OCI-M1 (cell line): ENCODE results near the gene GNL3L.
"Not testable (repeated sequence)": the region's sequence is repeated elsewhere in the genome, so short reads cannot be mapped to it uniquely, and the experiment has no call there.

Experiments used
- DNase-seq: peaks from one replicate; lab custom pipeline; 2025; lab: John Stamatoyannopoulos, UW

The GNL3L gene

GRCh38 chrX:54529552-54530356 lies at the start of gene GNL3L:
Gene GNL3L (plus strand): TSS chrX:54530219. CDS start chrX:54532567, 2,348 bp downstream.
- DNase-seq = peak; percentile 94

DNA sequence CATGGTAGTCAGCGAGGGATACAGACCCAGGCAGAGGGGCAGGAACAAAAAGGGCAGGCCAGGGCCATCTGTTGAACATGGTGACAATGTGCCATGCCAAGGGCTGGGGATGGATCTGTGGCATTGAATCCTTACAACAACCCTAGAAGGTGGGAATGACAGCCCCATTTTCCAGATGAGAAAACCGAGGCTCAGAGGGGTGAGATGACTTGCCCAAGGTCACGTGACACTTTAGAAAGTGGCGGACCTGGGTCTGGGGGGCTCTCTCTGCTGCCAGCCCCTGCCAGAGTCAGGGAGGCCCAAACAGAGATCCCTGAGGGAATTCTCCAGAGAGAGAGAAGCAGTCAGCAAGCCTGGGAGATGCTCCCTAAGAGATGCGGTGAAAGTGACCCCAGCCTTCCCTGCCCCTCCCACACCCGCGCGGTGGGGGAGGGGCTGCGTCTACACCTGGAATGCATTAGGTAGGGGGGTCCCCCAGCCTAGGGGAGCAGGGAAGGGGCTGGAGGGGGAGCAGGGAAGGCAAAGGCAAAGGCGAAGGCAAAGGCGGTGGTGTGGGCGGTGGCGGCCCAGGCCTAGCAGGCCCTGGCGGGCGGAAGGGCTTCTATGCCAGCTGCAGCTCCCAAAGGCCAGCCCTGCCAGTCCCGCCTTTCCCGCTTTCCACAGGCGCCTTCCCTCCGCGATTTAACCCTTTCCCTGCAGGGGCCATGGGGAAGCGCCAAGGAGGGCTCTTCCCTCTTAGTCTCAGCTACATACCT lies 47.0 kb upstream of the GNL3L start:
- no peak for DNase-seq

GRCh38 chrX:54483946-54484345 lies 46.1 kb upstream of the GNL3L start:
- DNase-seq = no peak

DNA sequence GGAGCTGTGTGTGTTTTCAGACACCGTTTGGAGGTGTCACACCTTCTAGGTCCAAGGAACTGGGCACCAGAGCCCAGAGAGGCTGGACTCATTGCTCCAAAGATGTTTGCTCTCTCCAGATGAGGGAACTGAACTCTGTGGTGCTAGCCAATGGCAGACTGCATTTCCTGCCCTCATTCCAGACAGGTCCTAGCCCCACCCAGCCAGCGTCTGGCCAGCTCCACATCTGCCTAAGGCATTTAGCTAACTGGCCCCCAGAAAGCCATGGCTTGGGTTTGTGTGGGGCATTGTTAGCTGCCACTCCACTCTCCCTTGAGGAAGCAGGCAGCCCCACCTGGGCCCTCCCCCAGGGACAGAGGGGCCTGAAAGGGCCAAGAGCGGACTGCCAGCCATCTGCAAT lies 45.4 kb upstream of the GNL3L start:
- no peak for DNase-seq

GRCh38 chrX:54489819-54490218 lies 40.2 kb upstream of the GNL3L start:
- DNase-seq = not testable (repeated sequence)

DNA sequence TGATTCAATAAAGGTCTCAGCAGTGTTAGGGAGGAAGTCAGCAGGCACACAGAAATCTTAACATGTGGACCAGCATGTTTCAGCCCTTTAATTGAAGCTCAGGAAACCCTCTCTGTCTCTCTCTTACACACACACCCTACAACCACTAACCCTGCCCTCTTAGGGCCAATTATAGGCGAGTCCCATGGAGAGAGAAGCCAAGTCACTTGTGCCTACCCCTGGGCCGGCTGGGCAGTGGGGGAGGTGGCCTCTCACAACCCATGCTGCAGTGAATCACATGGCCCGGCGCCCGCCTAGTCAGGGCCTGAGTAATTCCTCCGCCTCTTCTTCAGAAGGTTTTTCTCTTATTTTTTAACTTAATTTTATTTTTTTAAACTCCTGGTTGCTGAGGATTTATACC lies 37.7 kb upstream of the GNL3L start:
- no peak for DNase-seq

GRCh38 chrX:54494166-54494988 lies 35.6 kb upstream of the GNL3L start:
- DNase-seq = no peak

- no peak for DNase-seq
Observed at GRCh38 chrX:54494989-54495813, 34.8 kb upstream of the GNL3L start.

DNA sequence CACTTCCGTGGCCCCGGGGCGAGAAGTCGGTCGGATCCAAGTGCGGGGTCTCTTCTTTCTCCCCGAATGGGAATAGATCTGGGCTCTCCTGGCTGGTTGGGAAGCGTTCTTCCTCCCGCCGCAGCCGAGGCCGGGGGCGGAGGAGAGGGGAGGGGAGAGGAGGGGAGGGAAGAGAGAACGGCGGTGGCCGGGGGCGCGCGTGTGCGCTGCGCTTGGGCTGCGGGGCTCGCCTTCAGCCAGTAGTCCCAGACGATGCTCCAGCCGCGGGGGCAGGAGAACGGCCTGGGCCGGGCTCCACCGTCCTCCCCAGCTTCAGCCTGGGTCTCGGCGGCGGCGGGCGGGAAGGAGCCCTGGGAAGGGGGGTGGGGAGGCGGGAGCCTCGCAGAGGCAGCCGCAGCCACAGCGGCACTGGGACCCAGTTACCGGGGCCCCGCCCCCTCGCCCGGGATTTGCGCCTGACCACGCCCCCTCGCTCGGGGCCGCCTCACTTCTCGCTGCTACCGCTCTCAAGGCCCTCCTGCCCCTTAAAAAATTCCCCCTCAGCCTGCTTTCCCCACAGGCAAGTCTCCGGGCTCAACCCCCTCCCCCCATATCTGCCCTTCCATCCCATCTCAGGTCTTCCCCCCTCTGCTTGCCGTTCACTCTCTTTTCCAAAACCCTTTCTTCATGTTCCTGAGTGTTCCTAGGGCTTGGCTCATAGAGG lies 34.1 kb upstream of the GNL3L start, which contains the start of gene FGD1:
Gene FGD1, minus strand, starts transcription at position 421 of the 703 bp plus-strand sequence. CDS start 802 bp downstream, outside the sequence.
- no peak for DNase-seq

DNA sequence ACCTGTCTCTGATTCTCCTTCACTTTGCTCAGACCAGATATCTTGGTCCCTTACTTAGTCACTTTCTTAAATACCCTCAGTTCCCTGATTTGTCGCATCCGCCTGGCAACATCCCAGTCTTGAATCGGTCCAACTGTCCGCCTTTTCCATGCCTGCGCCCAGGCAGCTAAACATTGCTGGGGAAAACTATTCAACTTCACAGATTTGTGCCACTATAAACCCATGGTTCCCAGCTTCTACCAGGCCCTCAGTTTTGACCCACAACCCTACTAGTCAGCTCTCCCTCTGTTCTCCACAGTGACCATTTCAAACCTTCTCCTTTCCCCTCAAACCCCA lies 33.5 kb upstream of the GNL3L start:
- DNase-seq = no peak

- no peak for DNase-seq
Observed at GRCh38 chrX:54496936-54497335, 33.1 kb upstream of the GNL3L start.

DNA sequence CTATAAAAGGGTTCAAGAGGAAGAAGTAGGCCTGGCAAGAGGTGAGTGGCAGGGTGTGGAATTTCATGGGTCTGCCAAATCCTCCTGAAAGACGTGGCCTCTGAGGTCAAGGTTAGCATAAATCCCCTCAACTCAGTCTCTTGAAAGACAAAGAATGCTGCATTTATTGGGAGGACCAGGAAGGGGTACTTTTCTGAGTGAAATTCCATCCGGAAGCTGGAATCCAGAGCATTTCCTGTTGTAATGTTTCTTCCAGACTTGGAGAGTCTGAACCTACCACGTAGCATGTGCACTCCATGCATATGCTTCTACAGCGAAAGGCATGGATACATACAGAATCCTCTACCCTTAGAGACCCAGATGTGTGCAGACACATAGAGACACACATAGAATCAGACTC lies 20.6 kb upstream of the GNL3L start:
- DNase-seq = no peak

DNA sequence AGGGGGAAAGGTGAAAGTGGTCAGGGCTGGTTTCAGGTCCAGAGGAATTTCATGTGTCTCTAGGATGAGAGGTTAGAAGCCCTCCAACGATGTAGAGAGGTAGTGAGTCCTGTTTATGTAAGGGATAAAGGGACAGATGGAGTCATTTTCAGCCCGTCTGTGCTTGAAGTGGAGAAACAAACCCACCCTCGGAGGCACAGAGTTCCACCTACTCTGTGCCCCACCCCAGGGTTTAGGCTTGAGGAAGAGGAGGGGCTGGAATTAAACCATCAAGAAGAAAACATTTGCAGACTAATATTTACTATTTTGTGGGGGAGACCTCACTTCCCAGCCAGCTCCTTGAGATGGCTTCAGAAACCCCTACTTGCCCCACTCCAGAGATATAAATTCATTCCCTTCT lies 868 bp upstream of the GNL3L start:
- DNase-seq = peak; percentile 11

DNA sequence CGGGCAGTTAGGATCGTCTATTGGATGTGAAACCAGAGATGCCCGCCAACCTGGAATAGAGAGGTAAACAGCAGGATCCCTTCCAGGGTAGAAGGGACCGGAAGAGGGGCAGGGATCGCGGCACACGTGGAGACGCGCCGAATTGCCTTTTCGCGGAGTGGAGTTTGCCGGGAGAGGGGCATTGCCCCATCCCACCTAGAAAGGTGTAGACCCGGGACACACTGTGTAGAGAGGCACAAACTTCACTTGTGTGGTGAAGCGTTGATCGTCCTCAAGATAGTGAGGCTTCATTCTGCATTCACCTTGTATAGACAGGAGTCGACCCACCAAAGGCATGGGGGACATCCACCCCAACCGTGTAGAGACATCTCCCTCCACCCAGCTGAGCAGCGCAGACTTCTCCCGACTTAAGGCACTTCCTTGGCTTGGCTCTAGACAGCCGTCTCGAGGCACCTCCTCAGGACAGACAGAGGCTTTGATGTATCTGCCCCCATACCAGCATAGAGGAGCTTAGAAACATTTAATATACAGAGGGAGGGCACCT lies 410 bp downstream of the GNL3L start:
- DNase-seq = peak; percentile 17

GRCh38 chrX:54534271-54534670 lies 4.3 kb downstream of the GNL3L start:
- no peak for DNase-seq

DNA sequence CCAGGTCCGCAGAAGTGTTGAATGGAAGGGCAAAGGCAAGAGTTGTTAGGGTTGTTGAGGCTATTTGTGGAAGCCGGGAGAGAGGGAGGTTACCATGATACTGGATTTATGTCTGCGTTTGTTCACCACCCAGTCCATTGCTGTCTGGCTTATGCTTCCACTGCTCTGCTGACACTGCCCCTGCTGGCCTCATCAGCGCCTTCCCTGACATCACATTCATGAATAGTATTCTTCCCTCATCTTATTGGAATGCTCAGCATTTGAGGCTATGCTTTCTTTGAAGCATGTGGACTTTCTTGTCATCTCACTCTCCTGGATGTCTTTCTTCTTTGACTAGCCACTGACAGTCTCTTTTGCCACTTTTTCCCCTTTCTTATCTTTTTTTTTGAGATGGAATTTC lies 10.3 kb downstream of the GNL3L start:
- DNase-seq = no peak

DNA sequence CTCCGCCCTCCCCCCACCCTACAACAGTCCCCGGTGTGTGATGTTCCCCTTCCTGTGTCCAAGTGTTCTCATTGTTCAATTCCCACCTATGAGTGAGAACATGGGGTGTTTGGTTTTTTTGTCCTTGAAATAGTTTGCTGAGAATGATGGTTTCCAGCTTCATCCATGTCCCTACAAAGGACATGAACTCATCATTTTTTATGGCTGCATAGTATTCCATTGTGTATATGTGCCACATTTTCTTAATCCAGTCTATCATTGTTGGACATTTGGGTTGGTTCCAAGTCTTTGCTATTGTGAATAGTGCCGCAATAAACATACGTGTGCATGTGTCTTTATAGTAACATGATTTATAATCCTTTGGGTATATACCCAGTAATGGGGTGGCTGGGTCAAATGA lies 12.2 kb downstream of the GNL3L start:
- not testable (repeated sequence) for DNase-seq

GRCh38 chrX:54550821-54551220 lies 20.8 kb downstream of the GNL3L start:
- DNase-seq = no peak

GRCh38 chrX:54551801-54552200 lies 21.8 kb downstream of the GNL3L start:
- DNase-seq = no peak

GRCh38 chrX:54555006-54555405 lies 25.0 kb downstream of the GNL3L start:
- DNase-seq = not testable (repeated sequence)

DNA sequence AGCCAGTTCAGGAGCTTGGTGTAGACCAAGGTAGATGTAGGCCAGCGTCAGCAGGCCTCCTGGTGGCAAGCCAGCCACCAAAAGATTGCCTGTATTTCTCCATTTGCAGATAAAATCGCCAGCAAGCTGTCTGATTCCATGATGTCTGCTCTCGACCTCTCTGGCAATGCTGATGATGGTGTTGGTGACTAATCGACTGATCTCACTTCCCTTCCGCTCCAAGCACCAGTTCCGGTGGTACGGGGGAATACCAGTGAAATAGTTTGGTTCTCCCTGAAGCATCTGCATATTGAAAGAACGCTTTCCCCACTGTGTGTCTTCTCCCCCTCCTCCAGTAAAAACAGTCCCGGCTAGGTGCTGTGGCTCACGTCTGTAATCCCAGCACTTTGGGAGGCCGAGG lies 30.4 kb downstream of the GNL3L start:
- no peak for DNase-seq
